CD4-positive, CD25-positive, alpha-beta regulatory T cell (primary cell): ENCODE data around the gene MEMO1. TPM values are rescaled to one million over a fixed set of nuclear protein-coding genes. Genes with fewer than 3 reads are reported as not detected.

ENCODE experiments used
- ATAC-seq, 2 donors: fragments of 150-1000 bp; cut with Tn5 transposase; one replicate each; pipeline ENCODE4 v1.10.0; 2021; ENCODE audit warnings: low read depth in 2 of 2, moderate number of reproducible peaks in 2 of 2, moderate library complexity in 1 of 2
- DNase-seq, 3 donors: peaks; one replicate each; pipeline versions ENCODE4 v3.0.0 to v3.0.0-alpha.2; 2012 to 2022; ENCODE audit warnings: mixed read lengths in 1 of 3
- H3K27ac ChIP-seq: one replicate; pipeline ENCODE4 v1.7.0; 2013; ENCODE audit warnings: mild to moderate bottlenecking, low read length; ENCODE audit not compliant: insufficient read depth, poor library complexity, severe bottlenecking
- H3K27me3 ChIP-seq: one replicate; pipeline ENCODE4 v1.7.0; 2013; ENCODE audit warnings: low read length; ENCODE audit not compliant: control insufficient read depth, insufficient read depth
- H3K36me3 ChIP-seq: one replicate; pipeline ENCODE4 v1.7.0; 2013; ENCODE audit warnings: mild to moderate bottlenecking, low read length, moderate library complexity; ENCODE audit not compliant: control insufficient read depth, insufficient read depth
- H3K4me1 ChIP-seq: 2 replicates; pipeline ENCODE4 v1.7.0; 2013; ENCODE audit warnings: mild to moderate bottlenecking, low read length; ENCODE audit not compliant: insufficient read depth, control insufficient read depth, poor library complexity, severe bottlenecking
- H3K4me3 ChIP-seq: one replicate; pipeline ENCODE4 v1.7.0; 2013; ENCODE audit warnings: low read depth, mild to moderate bottlenecking, low read length, moderate library complexity
- H3K9me3 ChIP-seq, 2 experiments: 1 replicate in 1 of 2; 2 replicates in 1 of 2; pipeline ENCODE4 v1.7.0; 2013; ENCODE audit warnings: low read length in 2 of 2, mild to moderate bottlenecking in 1 of 2, moderate library complexity in 1 of 2; ENCODE audit not compliant: control insufficient read depth in 2 of 2
- H3K27ac Mint-ChIP-seq, 3 donors: one replicate each; pipeline ENCODE4 v1.8.0; 2020 to 2022; ENCODE audit warnings: mild to moderate bottlenecking in 3 of 3, mixed read lengths in 3 of 3, moderate library complexity in 2 of 3
- H3K27me3 Mint-ChIP-seq: one replicate; pipeline ENCODE4 v1.8.0; 2022; ENCODE audit warnings: mild to moderate bottlenecking, mixed read lengths
- H3K36me3 Mint-ChIP-seq: one replicate; pipeline ENCODE4 v1.8.0; 2020; ENCODE audit warnings: mixed read lengths
- H3K4me1 Mint-ChIP-seq, 4 donors: one replicate each; pipeline ENCODE4 v1.8.0; 2020 to 2022; ENCODE audit warnings: mixed read lengths in 4 of 4, mild to moderate bottlenecking in 1 of 4
- H3K4me3 Mint-ChIP-seq, 4 donors: one replicate each; pipeline ENCODE4 v1.8.0; 2020 to 2022; ENCODE audit warnings: mild to moderate bottlenecking in 4 of 4, mixed read lengths in 4 of 4, moderate library complexity in 3 of 4
- H3K9me3 Mint-ChIP-seq, 7 donors: one replicate each; pipeline ENCODE4 v1.8.0; 2020 to 2022; ENCODE audit warnings: mixed read lengths in 7 of 7, mild to moderate bottlenecking in 3 of 7, moderate library complexity in 2 of 7
- polyA plus RNA-seq, 4 donors: library from polyadenylated mRNA; unstranded; fragments of 300-500 nt; fragmentation: Illumina TruSeq; gene quantifications; one replicate each; pipeline ENCODE4 v1.2.3, GENCODE V29; 2021
- total RNA-seq: library from RNA; stranded (reverse); gene quantifications from one replicate; pipeline ENCODE4 v1.2.3, GENCODE V29; 2022

Gene MEMO1
- total and polyA plus RNA-seq, 5 donors from 2014 or later, result 26.2 to 54.2 (median 41.6) TPM

DNA sequence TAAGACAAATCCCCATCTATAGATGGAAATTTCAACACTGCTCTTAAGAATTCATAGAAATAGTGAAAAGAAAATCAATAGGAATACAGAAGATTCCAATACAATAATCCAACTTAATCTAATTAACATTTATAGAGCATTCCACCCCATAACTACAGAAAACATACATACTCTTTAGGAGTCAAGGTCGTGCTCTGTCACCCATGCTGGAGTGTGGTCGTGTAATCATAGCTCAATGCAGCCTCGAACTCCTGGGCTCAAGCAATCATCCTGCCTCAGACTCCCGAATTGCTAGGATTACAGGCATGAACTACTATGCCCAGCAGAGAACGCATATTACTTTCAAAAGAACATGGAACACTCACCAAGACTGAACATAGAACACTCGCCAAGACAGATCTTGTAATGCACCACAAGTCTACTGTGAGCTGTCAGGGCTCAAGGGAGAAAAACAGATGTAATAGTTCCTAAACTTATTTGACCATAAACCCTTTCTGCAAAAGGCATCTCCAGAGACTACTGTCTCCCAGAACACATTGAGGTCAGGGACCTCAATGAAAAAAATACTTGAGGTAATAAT, 14.1 kb downstream of the MEMO1 start:
- Histone ChIP-seq H3K27ac (no peak overlapping the region), H3K36me3 (no peaks in the 10 kb centered on the region), H3K4me1 (peaks cover 32% of the 10 kb centered on the region), H3K4me3 (no peak overlapping the region), H3K27me3 (no peaks in the 10 kb centered on the region), H3K9me3 (no peaks in the 10 kb centered on the region)
- DNase-seq, result no peak
- ATAC-seq, result no peak
- H3K4me3 Mint-ChIP-seq, result peak overlapping the region in 1 of 4 donors; percentile 6
- H3K4me1 Mint-ChIP-seq, result peaks cover 42 to 66% (median 56%) of the 10 kb centered on the region in 4 donors
- H3K27me3 Mint-ChIP-seq, result no peaks in the 10 kb centered on the region
- H3K9me3 Mint-ChIP-seq, result no peaks in the 10 kb centered on the region
- H3K36me3 Mint-ChIP-seq, result peaks cover 11% of the 10 kb centered on the region
- peak overlapping the region; percentile 26 to 52 (median 48) for H3K27ac Mint-ChIP-seq

DNA sequence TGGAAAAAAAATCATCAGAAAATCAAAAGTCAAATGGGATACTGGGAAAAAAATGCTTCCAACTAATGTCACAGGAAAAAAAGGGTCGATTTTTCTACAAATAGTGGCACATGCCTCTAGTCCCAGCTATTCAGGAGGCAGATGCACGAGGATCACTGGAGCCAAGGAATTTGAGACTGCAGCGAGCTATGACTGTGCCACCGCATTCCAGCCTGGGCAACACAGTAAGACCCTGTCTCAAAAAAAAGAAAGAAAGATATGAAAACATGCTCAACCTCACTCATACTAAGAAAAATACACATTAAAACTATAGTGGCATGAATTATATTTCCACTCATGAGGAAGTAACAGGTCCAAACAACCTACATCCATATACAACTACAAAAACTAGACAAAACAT, 17.9 kb downstream of the MEMO1 start:
- ATAC-seq (no peak), DNase-seq (no peak)
- Mint-ChIP-seq H3K27me3 (no peaks in the 10 kb centered on the region), H3K27ac (peak overlapping the region in 2 of 3 donors; percentile 3 to 57), H3K9me3 (no peaks in the 10 kb centered on the region), H3K4me1 (peaks cover 32 to 64% (median 51%) of the 10 kb centered on the region in 4 donors), H3K4me3 (no peak overlapping the region), H3K36me3 (peaks cover 10% of the 10 kb centered on the region)
- no peak overlapping the region for H3K4me3 ChIP-seq
- no peak overlapping the region for H3K27ac ChIP-seq
- no peaks in the 10 kb centered on the region for H3K36me3 ChIP-seq
- H3K27me3 ChIP-seq, result no peaks in the 10 kb centered on the region
- H3K4me1 ChIP-seq, result peaks cover 18% of the 10 kb centered on the region
- no peaks in the 10 kb centered on the region for H3K9me3 ChIP-seq

DNA sequence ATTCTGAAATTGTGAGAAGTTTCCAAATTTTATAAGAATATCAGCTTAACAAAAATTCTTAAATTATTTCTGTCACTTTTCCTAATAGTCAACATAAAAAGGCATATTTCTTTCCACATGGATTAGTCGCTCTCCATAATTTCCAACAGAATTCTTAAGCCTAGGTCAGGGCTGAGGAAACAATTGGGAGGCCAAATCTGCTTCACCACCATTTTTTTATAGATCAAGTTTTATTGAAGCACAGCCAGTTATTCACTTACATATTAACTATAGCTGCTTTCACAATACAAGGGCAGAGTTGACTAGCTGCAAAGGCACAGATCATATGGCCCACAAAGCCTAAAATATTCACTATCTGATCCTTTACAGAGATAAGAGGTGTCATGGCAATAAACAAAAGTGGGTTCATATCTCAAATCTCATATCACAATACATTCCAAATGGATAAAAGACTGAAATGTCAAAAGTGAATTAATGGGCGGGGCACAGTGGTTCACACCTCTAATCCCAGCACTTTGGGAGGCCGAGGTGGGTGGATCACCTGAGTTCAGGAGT, 18.7 kb downstream of the MEMO1 start:
- H3K36me3 Mint-ChIP-seq, result peaks cover 10% of the 10 kb centered on the region
- Histone ChIP-seq H3K4me1 (peaks cover 13% of the 10 kb centered on the region), H3K27ac (no peak overlapping the region), H3K27me3 (no peaks in the 10 kb centered on the region), H3K36me3 (no peaks in the 10 kb centered on the region), H3K4me3 (no peak overlapping the region), H3K9me3 (no peaks in the 10 kb centered on the region)
- H3K27ac Mint-ChIP-seq, result peak overlapping the region in 1 of 3 donors; percentile 20
- no peak for ATAC-seq
- no peak for DNase-seq
- H3K9me3 Mint-ChIP-seq, result no peaks in the 10 kb centered on the region
- H3K27me3 Mint-ChIP-seq, result no peaks in the 10 kb centered on the region
- H3K4me3 Mint-ChIP-seq, result no peak overlapping the region
- H3K4me1 Mint-ChIP-seq, result peaks cover 30 to 61% (median 50%) of the 10 kb centered on the region in 4 donors

DNA sequence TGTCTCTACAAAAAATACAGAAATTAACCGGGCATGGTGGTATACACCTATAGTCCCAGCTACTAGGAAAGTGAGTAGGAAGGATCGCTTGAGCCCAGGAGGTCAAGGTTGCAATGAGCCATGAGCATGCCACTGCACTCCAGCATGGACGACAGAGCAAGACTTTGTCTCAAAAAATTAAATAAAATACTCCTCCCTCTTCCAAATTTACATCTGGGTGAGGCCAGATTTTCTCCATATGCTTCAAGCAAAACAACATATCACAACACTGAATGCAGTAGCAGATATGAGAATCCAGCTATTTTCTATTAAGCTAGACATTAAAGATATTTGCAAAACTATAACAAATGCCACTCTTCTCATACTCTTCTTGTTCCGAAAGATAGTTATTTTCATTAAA, 20.9 kb downstream of the MEMO1 start:
- no peak overlapping the region for H3K27ac Mint-ChIP-seq
- no peaks in the 10 kb centered on the region for H3K36me3 ChIP-seq
- H3K4me3 ChIP-seq, result no peak overlapping the region
- H3K27ac ChIP-seq, result no peak overlapping the region
- DNase-seq (no peak), ATAC-seq (no peak)
- H3K4me1 ChIP-seq, result peaks cover 14% of the 10 kb centered on the region
- H3K4me1 Mint-ChIP-seq, result peaks cover 33 to 55% (median 44%) of the 10 kb centered on the region in 4 donors
- no peaks in the 10 kb centered on the region for H3K27me3 Mint-ChIP-seq
- no peaks in the 10 kb centered on the region for H3K9me3 ChIP-seq
- no peaks in the 10 kb centered on the region for H3K9me3 Mint-ChIP-seq
- H3K36me3 Mint-ChIP-seq, result peaks cover 7% of the 10 kb centered on the region
- no peaks in the 10 kb centered on the region for H3K27me3 ChIP-seq
- H3K4me3 Mint-ChIP-seq, result no peak overlapping the region

DNA sequence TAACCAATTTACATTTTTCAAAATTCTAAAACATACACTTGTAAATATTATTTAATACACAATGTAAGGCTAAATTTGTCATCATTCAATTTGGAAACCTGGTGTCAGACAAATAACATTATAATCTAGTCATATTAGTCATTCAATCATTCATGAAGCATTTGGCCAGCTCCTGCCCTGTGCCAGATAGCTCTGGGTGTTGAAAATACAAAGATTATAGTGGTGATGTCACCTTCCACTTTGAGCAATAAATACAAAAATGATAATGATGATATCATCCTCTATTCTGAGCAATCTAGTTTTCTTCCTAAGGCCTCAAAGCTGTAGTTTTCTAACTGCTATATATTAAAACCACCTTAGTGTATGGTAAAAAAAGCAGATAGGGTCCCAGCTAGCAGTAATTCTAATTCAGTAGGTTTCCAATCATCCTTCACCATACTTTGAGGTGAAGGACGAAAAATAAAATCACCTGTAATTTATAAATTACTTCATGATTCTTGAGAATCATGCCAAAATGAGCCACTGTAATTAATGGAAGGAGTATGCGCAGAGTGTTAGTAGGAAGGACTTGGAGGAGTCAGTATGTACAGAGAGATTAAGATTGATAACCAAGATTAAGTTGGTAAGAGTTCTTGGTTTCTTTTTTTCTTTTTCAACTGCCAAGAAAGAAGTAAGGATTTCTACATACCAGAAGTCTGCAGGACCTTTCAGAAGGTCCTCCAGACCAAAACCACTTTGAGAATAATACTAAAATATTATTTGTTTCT, 23.2 kb downstream of the MEMO1 start:
- H3K4me1 Mint-ChIP-seq, result peaks cover 30 to 55% (median 39%) of the 10 kb centered on the region in 4 donors
- no peaks in the 10 kb centered on the region for H3K27me3 ChIP-seq
- H3K27ac ChIP-seq, result no peak overlapping the region
- peaks cover 6% of the 10 kb centered on the region for H3K4me1 ChIP-seq
- no peaks in the 10 kb centered on the region for H3K9me3 Mint-ChIP-seq
- H3K9me3 ChIP-seq, result no peaks in the 10 kb centered on the region
- ATAC-seq (no peak), DNase-seq (no peak)
- H3K27ac Mint-ChIP-seq, result peak overlapping the region in 2 of 3 donors; percentile 18 to 87
- H3K27me3 Mint-ChIP-seq, result no peaks in the 10 kb centered on the region
- H3K36me3 Mint-ChIP-seq, result peaks cover 13% of the 10 kb centered on the region
- H3K4me3 ChIP-seq, result no peak overlapping the region
- H3K36me3 ChIP-seq, result no peaks in the 10 kb centered on the region
- H3K4me3 Mint-ChIP-seq, result no peak overlapping the region

GRCh38 chr2:31986906-31987305, 23.9 kb downstream of the MEMO1 start:
- H3K27ac Mint-ChIP-seq, result peak overlapping the region; percentile 1 to 59 (median 18)
- no peak overlapping the region for H3K4me3 ChIP-seq
- ATAC-seq, result no peak
- no peak overlapping the region for H3K4me3 Mint-ChIP-seq
- H3K9me3 ChIP-seq, result no peaks in the 10 kb centered on the region
- DNase-seq, result no peak
- peaks cover 6% of the 10 kb centered on the region for H3K4me1 ChIP-seq
- H3K27me3 Mint-ChIP-seq, result no peaks in the 10 kb centered on the region
- H3K27me3 ChIP-seq, result no peaks in the 10 kb centered on the region
- no peak overlapping the region for H3K27ac ChIP-seq
- H3K36me3 ChIP-seq, result no peaks in the 10 kb centered on the region
- H3K36me3 Mint-ChIP-seq, result peaks cover 13% of the 10 kb centered on the region
- no peaks in the 10 kb centered on the region for H3K9me3 Mint-ChIP-seq
- peaks cover 26 to 49% (median 36%) of the 10 kb centered on the region in 4 donors for H3K4me1 Mint-ChIP-seq

DNA sequence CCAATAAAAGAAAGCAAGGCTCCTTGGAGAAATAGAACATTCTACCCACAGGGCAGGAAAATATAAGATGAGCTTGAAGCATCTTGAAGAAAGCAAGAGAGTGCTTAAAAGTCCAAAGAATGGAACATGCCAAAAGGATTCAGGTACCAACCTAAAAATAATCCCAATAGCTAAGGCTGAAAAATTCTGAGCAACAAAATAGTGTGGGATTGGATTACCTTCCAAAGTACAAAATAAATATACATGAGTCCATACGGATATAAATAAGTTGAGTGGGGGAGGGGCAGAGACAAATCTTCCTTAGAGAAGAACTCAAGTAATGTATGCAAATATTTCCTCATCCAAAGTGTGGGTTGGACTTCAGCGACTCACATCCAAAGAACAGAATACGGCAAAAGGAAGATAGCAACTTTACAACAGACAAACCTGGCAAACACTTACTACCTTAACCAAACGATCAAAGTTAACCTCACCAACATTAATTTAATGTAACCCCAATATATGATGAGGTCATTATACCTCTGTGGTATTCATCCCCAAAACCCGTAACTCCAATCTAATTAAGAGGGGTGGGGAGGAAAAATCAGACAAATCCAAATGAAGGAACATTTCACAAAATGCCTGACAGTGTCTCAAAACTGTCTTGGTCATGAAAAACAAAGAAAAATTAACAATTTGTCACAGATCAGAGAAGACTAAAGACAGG, 26.9 kb downstream of the MEMO1 start:
- no peaks in the 10 kb centered on the region for H3K9me3 Mint-ChIP-seq
- H3K4me3 Mint-ChIP-seq, result no peak overlapping the region
- Histone ChIP-seq H3K4me3 (no peak overlapping the region), H3K4me1 (peaks cover 17% of the 10 kb centered on the region), H3K9me3 (no peaks in the 10 kb centered on the region), H3K27me3 (no peaks in the 10 kb centered on the region), H3K27ac (no peak overlapping the region), H3K36me3 (no peaks in the 10 kb centered on the region)
- no peak for ATAC-seq
- H3K36me3 Mint-ChIP-seq, result peaks cover 11% of the 10 kb centered on the region
- H3K27me3 Mint-ChIP-seq, result no peaks in the 10 kb centered on the region
- no peak for DNase-seq
- peak overlapping the region in 2 of 3 donors; percentile 39 to 51 for H3K27ac Mint-ChIP-seq
- H3K4me1 Mint-ChIP-seq, result peaks cover 40 to 49% (median 41%) of the 10 kb centered on the region in 4 donors
